Testis (tissue), 2 donors: ENCODE measurements around the gene BICRAL.

Experiments
- POLR2A ChIP-seq: fragments of 450-650 bp; IDR thresholded peaks from one replicate; pipeline ENCODE4 v1.6.1; 2017; ENCODE audit warnings: antibody characterized with exemption, mild to moderate bottlenecking, moderate library complexity
- TF ChIP-seq, protein P1 (sequence below), 3 experiments: fragments of 450-650 bp in 2 of 3; fragments of 200-600 bp in 1 of 3; sonication (generic) in 1 of 3; IDR thresholded peaks; one replicate each; pipeline ENCODE4 v1.5.1; 2016 to 2019; ENCODE audit warnings: antibody characterized with exemption in 3 of 3, mild to moderate bottlenecking in 2 of 3, moderate library complexity in 1 of 3

DNA sequence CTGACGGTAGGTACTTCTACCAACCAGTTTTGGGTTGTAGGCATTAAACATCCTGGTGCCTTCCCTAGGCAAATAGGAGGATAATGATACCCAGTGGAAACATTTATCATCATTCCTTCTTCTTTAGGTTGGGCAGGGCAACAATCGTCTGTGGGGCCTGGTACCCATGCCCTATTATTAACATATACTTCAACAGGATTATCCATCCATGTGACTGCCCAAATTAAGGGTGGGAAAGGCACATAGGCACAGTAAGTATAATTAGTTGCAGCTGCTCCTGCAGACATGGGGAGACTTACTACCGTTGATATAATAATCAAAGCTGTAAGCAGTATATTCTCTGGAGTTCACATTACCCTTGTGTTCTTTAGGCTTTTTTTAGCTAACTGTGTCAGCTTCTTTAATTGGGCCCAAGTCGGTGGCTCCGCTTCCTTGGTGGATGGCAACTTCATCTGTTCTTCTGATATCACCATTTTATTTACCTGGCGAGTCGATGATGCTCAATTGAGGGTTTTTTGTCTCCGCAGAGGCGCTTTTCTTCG lies 114.4 kb downstream of the BICRAL start:
- TF ChIP-seq, protein P1, sequence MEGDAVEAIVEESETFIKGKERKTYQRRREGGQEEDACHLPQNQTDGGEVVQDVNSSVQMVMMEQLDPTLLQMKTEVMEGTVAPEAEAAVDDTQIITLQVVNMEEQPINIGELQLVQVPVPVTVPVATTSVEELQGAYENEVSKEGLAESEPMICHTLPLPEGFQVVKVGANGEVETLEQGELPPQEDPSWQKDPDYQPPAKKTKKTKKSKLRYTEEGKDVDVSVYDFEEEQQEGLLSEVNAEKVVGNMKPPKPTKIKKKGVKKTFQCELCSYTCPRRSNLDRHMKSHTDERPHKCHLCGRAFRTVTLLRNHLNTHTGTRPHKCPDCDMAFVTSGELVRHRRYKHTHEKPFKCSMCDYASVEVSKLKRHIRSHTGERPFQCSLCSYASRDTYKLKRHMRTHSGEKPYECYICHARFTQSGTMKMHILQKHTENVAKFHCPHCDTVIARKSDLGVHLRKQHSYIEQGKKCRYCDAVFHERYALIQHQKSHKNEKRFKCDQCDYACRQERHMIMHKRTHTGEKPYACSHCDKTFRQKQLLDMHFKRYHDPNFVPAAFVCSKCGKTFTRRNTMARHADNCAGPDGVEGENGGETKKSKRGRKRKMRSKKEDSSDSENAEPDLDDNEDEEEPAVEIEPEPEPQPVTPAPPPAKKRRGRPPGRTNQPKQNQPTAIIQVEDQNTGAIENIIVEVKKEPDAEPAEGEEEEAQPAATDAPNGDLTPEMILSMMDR (IDR thresholded peaks at IDR 0.05): no peak
- TF ChIP-seq POLR2A: no peak
